Measurements from ENCODE around the gene MAD1L1. TPM values are rescaled to one million over a fixed set of nuclear protein-coding genes. Genes with fewer than 3 reads are reported as not detected.

The MAD1L1 gene
- total RNA-seq, 2 experiments from 2014 or later: 58.3 to 65.3 TPM

DNA sequence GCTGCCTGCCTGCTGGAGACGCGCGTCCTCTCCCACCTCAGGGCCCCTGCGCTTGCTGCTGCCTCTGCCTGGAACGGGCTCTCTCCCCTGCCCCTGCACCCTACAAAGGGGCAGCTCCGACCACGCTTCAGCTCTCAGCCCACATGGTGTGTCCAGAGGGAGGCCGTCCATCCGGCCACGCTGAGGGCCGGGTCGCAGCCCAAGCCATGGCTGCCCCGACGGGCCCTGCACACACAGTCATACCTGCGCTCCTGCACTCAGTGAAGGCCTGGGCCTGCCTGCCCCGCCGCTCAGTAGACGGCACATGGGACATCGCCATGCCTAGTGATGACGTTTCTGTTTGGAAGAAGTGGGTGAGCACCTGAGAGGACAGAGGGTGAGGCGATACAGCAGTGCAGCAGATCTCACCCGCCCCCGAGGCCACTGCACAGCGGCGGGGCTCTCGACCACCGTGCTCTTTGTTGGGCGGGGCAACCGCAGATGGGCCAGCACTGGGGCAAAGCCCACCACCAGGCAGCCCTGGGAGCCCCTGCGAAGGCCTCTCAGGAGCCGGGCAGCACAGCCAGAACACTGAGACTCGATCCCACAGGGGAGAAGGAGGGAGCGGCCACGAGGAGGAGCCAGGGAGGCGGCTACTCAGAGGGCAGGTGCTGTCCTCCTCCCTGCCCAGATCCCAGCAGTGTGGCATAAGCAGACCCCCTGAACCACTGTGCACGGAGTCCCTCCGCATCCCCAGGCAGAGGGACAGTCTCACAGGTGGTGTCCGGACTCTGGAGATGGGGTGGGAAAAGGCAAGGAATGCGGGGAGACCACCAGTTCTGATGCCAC lies 129.5 kb downstream of the MAD1L1 start:
- Histone ChIP-seq H3K4me1 (ENCODE audit: insufficient read depth, low read length, poor library complexity, severe bottlenecking) (peaks cover 59% of the 10 kb centered on the region), H2AFZ (ENCODE audit: low read length) (no peak overlapping the region), H3K4me2 (ENCODE audit: low read length) (peak overlapping the region; percentile 33; the same call in 1 of the 2 replicates), H3K9me2 (ENCODE audit: insufficient read depth, low read length) (no peaks in the 10 kb centered on the region), H4K20me1 (ENCODE audit: insufficient read depth, low read length) (no peaks in the 10 kb centered on the region), H3K36me3 (ENCODE audit: insufficient read depth, low read length) (no peaks in the 10 kb centered on the region), H3K4me3 (ENCODE audit: low read depth, low read length, poor library complexity, severe bottlenecking) (peak overlapping the region; percentile 2), H3K79me2 (ENCODE audit: insufficient read depth, low read depth, low read length) (no peaks in the 10 kb centered on the region), H3K9me3 (ENCODE audit: low read length) (no peaks in the 10 kb centered on the region), H3K27ac (ENCODE audit: low read depth, low read length, poor library complexity, severe bottlenecking) (peak overlapping the region; percentile 48)
- no peak for DNase-seq (ENCODE audit: low spot score)
- ChIA-PET POLR2A (no interaction called here), CTCF (ENCODE audit: unreplicated experiment) (no interaction called here)
- intact Hi-C loops (cut with micrococcal nuclease; ENCODE audit: unreplicated experiment): loop anchor here (5.0 kb wide), 2 partner anchors 36 to 89 kb away; no protein-coding TSS in a partner anchor
- TF ChIP-seq EZH2phosphoT487 (IDR thresholded peaks at IDR 0.05; ENCODE audit: borderline replicate concordance, low read depth, low read length): no peak
- TF ChIP-seq, protein P1, sequence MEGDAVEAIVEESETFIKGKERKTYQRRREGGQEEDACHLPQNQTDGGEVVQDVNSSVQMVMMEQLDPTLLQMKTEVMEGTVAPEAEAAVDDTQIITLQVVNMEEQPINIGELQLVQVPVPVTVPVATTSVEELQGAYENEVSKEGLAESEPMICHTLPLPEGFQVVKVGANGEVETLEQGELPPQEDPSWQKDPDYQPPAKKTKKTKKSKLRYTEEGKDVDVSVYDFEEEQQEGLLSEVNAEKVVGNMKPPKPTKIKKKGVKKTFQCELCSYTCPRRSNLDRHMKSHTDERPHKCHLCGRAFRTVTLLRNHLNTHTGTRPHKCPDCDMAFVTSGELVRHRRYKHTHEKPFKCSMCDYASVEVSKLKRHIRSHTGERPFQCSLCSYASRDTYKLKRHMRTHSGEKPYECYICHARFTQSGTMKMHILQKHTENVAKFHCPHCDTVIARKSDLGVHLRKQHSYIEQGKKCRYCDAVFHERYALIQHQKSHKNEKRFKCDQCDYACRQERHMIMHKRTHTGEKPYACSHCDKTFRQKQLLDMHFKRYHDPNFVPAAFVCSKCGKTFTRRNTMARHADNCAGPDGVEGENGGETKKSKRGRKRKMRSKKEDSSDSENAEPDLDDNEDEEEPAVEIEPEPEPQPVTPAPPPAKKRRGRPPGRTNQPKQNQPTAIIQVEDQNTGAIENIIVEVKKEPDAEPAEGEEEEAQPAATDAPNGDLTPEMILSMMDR (conservative IDR thresholded peaks at IDR 0.05; ENCODE audit: low read length): no peak
- no TSS peak for BruUV-seq (replicated peaks)

DNA sequence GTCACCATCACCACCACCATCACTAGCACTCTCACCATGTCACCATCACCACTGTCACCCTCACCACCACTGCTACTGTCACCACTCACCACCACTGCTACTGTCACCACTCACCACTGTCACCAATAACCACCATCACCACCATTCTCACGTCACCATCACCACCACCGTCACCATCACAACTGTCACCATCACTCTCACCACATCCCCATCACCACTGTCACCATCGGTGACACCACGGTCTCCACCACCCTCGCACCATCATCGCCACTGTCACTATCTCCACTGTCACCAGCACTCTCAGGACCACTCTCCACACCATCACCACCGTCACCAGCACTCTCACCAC lies 130.4 kb downstream of the MAD1L1 start:
- ChIA-PET CTCF (ENCODE audit: unreplicated experiment) (no interaction called here), POLR2A (no interaction called here)
- Histone ChIP-seq H3K27ac (ENCODE audit: low read depth, low read length, poor library complexity, severe bottlenecking) (no peak overlapping the region), H3K36me3 (ENCODE audit: insufficient read depth, low read length) (no peaks in the 10 kb centered on the region), H3K9me3 (ENCODE audit: low read length) (no peaks in the 10 kb centered on the region), H2AFZ (ENCODE audit: low read length) (no peak overlapping the region), H3K4me2 (ENCODE audit: low read length) (no peak overlapping the region), H3K4me3 (ENCODE audit: low read depth, low read length, poor library complexity, severe bottlenecking) (no peak overlapping the region), H3K79me2 (ENCODE audit: insufficient read depth, low read depth, low read length) (no peaks in the 10 kb centered on the region), H4K20me1 (ENCODE audit: insufficient read depth, low read length) (no peaks in the 10 kb centered on the region), H3K9me2 (ENCODE audit: insufficient read depth, low read length) (no peaks in the 10 kb centered on the region), H3K4me1 (ENCODE audit: insufficient read depth, low read length, poor library complexity, severe bottlenecking) (peaks cover 49% of the 10 kb centered on the region)
- TF ChIP-seq, protein P1 (conservative IDR thresholded peaks at IDR 0.05; ENCODE audit: low read length): no peak
- TF ChIP-seq EZH2phosphoT487 (IDR thresholded peaks at IDR 0.05; ENCODE audit: borderline replicate concordance, low read depth, low read length): no peak
- no peak for DNase-seq (ENCODE audit: low spot score)
- BruUV-seq (replicated peaks): no TSS peak
- intact Hi-C loops (cut with micrococcal nuclease; ENCODE audit: unreplicated experiment): loop anchor here (5.0 kb wide), 2 partner anchors 35 to 90 kb away; no protein-coding TSS in a partner anchor

Measured in OCI-LY7 (cell line).